WTC11 (cell line): Measurements from ENCODE around the gene KIF26A. TPM values are rescaled to one million over a fixed set of nuclear protein-coding genes. Genes with fewer than 3 reads are reported as not detected.

Experiments used
- ATAC-seq: fragments of 200-7000 bp; cut with Tn5 transposase; 2 replicates; pipeline ENCODE4 v1.10.0; 2021; ENCODE audit warnings: mild to moderate bottlenecking, moderate library complexity
- CTCF ChIA-PET: fragments of 300-600 bp; sonication (Branson Sonifier 250); formaldehyde crosslinking; loops from one replicate; lab custom pipeline; 2021; ENCODE audit warnings: antibody characterized with exemption; lab: Charles Lee
- POLR2A ChIA-PET: fragments of 350-600 bp; sonication (Branson Sonifier 250); formaldehyde crosslinking; loops from one replicate; lab custom pipeline; 2021; ENCODE audit warnings: antibody characterized with exemption; lab: Charles Lee
- DNase-seq: peaks from one replicate; pipeline ENCODE4 v3.0.0; 2021; ENCODE audit warnings: low spot score
- H3K27ac Mint-ChIP-seq: 2 replicates; pipeline ENCODE4 v1.8.0; 2021; ENCODE audit warnings: mixed read lengths
- H3K27me3 Mint-ChIP-seq: 2 replicates; pipeline ENCODE4 v1.8.0; 2021; ENCODE audit warnings: low read depth, mild to moderate bottlenecking, moderate library complexity, mixed read lengths
- H3K36me3 Mint-ChIP-seq: 2 replicates; pipeline ENCODE4 v1.8.0; 2021; ENCODE audit warnings: mixed read lengths
- H3K4me1 Mint-ChIP-seq: 2 replicates; pipeline ENCODE4 v1.8.0; 2022; ENCODE audit warnings: mixed read lengths
- H3K4me3 Mint-ChIP-seq: 2 replicates; pipeline ENCODE4 v1.8.0; 2021; ENCODE audit warnings: mild to moderate bottlenecking, moderate library complexity, mixed read lengths
- H3K9me3 Mint-ChIP-seq: 2 replicates; pipeline ENCODE4 v1.8.0; 2021; ENCODE audit warnings: mixed read lengths
- FOXK1 ChIP-seq: sonication (generic); formaldehyde crosslinking; IDR thresholded peaks from 2 replicates; pipeline ENCODE4 v1.8.0; 2022; ENCODE audit warnings: mild to moderate bottlenecking, moderate library complexity, missing genetic modification reagents
- GABPB1 ChIP-seq: sonication (generic); formaldehyde crosslinking; IDR thresholded peaks from 2 replicates; pipeline ENCODE4 v1.8.1; 2023; ENCODE audit warnings: mild to moderate bottlenecking, missing genetic modification reagents
- GTF2I ChIP-seq: fragments of 250-450 bp; sonication (Bioruptor Pico); conservative IDR thresholded peaks from 2 replicates; pipeline ENCODE4 v1.4.0; 2021; ENCODE audit warnings: mild to moderate bottlenecking
- HMGA2 ChIP-seq: fragments of 250-450 bp; sonication (Bioruptor Pico); IDR thresholded peaks from 2 replicates; pipeline ENCODE4 v1.4.0; 2021; ENCODE audit warnings: mild to moderate bottlenecking, moderate library complexity
- JAZF1 ChIP-seq: fragments of 250-450 bp; sonication (Bioruptor Pico); IDR thresholded peaks from 2 replicates; pipeline ENCODE4 v1.9.0; 2021; ENCODE audit warnings: moderate library complexity, mild to moderate bottlenecking, inconsistent platforms
- JUN ChIP-seq: sonication (generic); formaldehyde crosslinking; IDR thresholded peaks from 2 replicates; pipeline ENCODE4 v1.8.0; 2023; ENCODE audit warnings: mild to moderate bottlenecking, missing genetic modification reagents
- KAT7 ChIP-seq: sonication (generic); formaldehyde crosslinking; IDR thresholded peaks from 2 replicates; pipeline ENCODE4 v1.8.1; 2023; ENCODE audit warnings: missing genetic modification reagents, mild to moderate bottlenecking, borderline replicate concordance
- NR2C2 ChIP-seq: sonication (generic); formaldehyde crosslinking; IDR thresholded peaks from 2 replicates; pipeline ENCODE4 v1.8.0; 2022; ENCODE audit warnings: mild to moderate bottlenecking, missing genetic modification reagents
- OVOL2 ChIP-seq: fragments of 250-450 bp; sonication (Bioruptor Pico); IDR thresholded peaks from 2 replicates; pipeline ENCODE4 v1.9.0; 2021; ENCODE audit warnings: mild to moderate bottlenecking, borderline replicate concordance
- PRRX2 ChIP-seq: fragments of 250-450 bp; sonication (Bioruptor Pico); IDR thresholded peaks from 2 replicates; pipeline ENCODE4 v1.8.0; 2021; ENCODE audit warnings: mild to moderate bottlenecking
- SMAD3 ChIP-seq: sonication (generic); formaldehyde crosslinking; IDR thresholded peaks from 2 replicates; pipeline ENCODE4 v1.8.0; 2022; ENCODE audit warnings: missing genetic modification reagents, mild to moderate bottlenecking, borderline replicate concordance
- ZBTB21 ChIP-seq: sonication (generic); formaldehyde crosslinking; IDR thresholded peaks from 2 replicates; pipeline ENCODE4 v1.8.1; 2023; ENCODE audit warnings: mild to moderate bottlenecking, missing genetic modification reagents, borderline replicate concordance
- ZNF232 ChIP-seq: sonication (generic); formaldehyde crosslinking; IDR thresholded peaks from 2 replicates; pipeline ENCODE4 v1.8.0; 2022; ENCODE audit warnings: mild to moderate bottlenecking, missing genetic modification reagents
- ZNF317 ChIP-seq: sonication (generic); formaldehyde crosslinking; IDR thresholded peaks from 2 replicates; pipeline ENCODE4 v1.8.1; 2023; ENCODE audit warnings: low read depth, mild to moderate bottlenecking, moderate library complexity, missing genetic modification reagents, borderline replicate concordance
- total RNA-seq: library from RNA; stranded (reverse); gene quantifications from 3 replicates; pipeline ENCODE4 v1.2.3, GENCODE V29; 2021
- TF ChIP-seq, protein P1 (sequence below): fragments of 250-450 bp; sonication (Bioruptor Pico); IDR thresholded peaks from 2 replicates; pipeline ENCODE4 v1.9.0; 2021; ENCODE audit warnings: mild to moderate bottlenecking, borderline replicate concordance
- TF ChIP-seq, protein P2 (sequence below): sonication (generic); formaldehyde crosslinking; IDR thresholded peaks from 2 replicates; pipeline ENCODE4 v1.8.0; 2023; ENCODE audit warnings: mild to moderate bottlenecking, missing genetic modification reagents
- TF ChIP-seq, protein P3 (sequence below): sonication (generic); formaldehyde crosslinking; IDR thresholded peaks from 2 replicates; pipeline ENCODE4 v1.8.0; 2023; ENCODE audit warnings: missing genetic modification reagents
- TF ChIP-seq, protein P4 (sequence below): sonication (generic); formaldehyde crosslinking; IDR thresholded peaks from 2 replicates; pipeline ENCODE4 v1.8.1; 2023; ENCODE audit warnings: mild to moderate bottlenecking, missing genetic modification reagents
- TF ChIP-seq, protein P5 (sequence below): fragments of 250-450 bp; sonication (Bioruptor Pico); IDR thresholded peaks from 2 replicates; pipeline ENCODE4 v1.9.0; 2021; ENCODE audit warnings: moderate library complexity, mild to moderate bottlenecking, inconsistent platforms, borderline replicate concordance

Gene KIF26A
- total RNA-seq, 1 experiment from 2014 or later, result 53.4 TPM

DNA sequence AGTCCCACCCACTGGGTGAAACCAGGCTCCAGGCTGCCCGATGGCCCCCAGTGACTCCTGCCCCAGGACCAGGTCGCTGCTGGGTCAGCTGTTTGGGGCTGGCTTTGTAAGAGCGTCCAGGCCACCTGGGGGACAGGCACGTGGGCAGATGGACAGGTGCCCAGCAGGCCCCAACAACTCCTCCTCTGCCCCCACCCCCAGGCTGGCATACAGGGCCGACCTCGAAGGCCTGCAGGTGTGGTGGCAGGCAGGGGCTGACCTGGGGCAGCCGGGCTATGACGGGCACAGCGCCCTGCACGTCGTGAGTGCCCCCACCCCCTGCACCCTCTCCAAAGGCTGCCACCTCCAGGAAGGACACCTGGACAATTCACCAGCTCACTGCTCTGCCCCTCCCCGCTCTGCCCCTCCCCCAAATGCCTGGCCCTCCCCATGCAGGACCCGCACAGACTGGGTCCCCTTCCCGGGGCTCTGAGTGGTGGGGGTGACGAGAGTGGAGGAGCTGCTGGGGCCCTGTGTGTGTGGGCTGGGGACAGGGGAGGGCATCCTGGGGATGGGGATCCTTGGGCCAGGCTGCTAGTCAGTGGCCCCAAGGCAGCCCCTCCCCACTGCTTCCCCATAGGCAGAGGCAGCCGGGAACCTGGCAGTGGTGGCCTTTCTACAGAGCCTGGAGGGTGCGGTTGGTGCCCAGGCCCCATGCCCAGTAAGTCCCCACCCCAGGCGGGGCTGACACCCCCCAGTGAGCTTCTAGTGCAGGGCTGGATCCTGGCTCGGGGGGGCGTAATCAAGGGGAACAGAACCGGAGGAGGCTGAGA lies 26.9 kb upstream of the KIF26A start (continued):
- TF ChIP-seq, protein P1, sequence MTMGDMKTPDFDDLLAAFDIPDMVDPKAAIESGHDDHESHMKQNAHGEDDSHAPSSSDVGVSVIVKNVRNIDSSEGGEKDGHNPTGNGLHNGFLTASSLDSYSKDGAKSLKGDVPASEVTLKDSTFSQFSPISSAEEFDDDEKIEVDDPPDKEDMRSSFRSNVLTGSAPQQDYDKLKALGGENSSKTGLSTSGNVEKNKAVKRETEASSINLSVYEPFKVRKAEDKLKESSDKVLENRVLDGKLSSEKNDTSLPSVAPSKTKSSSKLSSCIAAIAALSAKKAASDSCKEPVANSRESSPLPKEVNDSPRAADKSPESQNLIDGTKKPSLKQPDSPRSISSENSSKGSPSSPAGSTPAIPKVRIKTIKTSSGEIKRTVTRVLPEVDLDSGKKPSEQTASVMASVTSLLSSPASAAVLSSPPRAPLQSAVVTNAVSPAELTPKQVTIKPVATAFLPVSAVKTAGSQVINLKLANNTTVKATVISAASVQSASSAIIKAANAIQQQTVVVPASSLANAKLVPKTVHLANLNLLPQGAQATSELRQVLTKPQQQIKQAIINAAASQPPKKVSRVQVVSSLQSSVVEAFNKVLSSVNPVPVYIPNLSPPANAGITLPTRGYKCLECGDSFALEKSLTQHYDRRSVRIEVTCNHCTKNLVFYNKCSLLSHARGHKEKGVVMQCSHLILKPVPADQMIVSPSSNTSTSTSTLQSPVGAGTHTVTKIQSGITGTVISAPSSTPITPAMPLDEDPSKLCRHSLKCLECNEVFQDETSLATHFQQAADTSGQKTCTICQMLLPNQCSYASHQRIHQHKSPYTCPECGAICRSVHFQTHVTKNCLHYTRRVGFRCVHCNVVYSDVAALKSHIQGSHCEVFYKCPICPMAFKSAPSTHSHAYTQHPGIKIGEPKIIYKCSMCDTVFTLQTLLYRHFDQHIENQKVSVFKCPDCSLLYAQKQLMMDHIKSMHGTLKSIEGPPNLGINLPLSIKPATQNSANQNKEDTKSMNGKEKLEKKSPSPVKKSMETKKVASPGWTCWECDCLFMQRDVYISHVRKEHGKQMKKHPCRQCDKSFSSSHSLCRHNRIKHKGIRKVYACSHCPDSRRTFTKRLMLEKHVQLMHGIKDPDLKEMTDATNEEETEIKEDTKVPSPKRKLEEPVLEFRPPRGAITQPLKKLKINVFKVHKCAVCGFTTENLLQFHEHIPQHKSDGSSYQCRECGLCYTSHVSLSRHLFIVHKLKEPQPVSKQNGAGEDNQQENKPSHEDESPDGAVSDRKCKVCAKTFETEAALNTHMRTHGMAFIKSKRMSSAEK, result no peak
- TF ChIP-seq GTF2I (CRISPR knock-in tag), result no peak

DNA sequence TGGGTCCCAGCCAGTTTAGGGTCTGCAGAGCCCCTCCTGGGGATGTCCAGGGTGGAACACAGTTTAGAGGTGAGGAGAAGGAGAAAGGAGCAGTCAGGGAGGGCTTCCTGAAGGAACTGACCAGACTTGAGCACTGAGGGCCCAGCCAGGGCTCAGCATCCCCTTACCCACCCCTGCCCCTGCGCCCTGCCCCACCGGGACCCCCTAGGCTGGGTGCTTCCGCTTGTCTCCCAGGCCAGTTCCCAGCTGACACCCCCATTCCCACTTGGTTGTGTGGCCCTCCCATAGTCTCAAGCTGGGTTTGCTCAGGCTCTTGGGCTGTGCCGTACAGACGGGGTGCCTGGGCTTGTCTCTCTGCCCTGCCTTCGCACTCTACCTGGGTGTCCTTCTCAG lies 26.3 kb upstream of the KIF26A start:
- DNase-seq (no peak), ATAC-seq (no peak)
- H3K27me3 Mint-ChIP-seq, result peaks cover 12% of the 10 kb centered on the region
- ChIA-PET POLR2A (no interaction called here), CTCF (interaction anchor here (1.0 kb wide), 1 partner anchor 17 kb away, joined by 3 read pairs; no protein-coding TSS in a partner anchor)
- H3K27ac Mint-ChIP-seq, result no peak overlapping the region
- no peak for TF ChIP-seq GABPB1 (CRISPR knock-in tag)
- no peak for TF ChIP-seq JAZF1 (CRISPR knock-in tag)
- no peak for TF ChIP-seq HMGA2 (CRISPR knock-in tag)
- no peak for TF ChIP-seq FOXK1
- TF ChIP-seq PRRX2 (CRISPR knock-in tag), result no peak
- TF ChIP-seq ZNF232, result no peak
- no peak for TF ChIP-seq ZBTB21 (CRISPR knock-in tag)
- TF ChIP-seq NR2C2, result no peak
- TF ChIP-seq, protein P2, sequence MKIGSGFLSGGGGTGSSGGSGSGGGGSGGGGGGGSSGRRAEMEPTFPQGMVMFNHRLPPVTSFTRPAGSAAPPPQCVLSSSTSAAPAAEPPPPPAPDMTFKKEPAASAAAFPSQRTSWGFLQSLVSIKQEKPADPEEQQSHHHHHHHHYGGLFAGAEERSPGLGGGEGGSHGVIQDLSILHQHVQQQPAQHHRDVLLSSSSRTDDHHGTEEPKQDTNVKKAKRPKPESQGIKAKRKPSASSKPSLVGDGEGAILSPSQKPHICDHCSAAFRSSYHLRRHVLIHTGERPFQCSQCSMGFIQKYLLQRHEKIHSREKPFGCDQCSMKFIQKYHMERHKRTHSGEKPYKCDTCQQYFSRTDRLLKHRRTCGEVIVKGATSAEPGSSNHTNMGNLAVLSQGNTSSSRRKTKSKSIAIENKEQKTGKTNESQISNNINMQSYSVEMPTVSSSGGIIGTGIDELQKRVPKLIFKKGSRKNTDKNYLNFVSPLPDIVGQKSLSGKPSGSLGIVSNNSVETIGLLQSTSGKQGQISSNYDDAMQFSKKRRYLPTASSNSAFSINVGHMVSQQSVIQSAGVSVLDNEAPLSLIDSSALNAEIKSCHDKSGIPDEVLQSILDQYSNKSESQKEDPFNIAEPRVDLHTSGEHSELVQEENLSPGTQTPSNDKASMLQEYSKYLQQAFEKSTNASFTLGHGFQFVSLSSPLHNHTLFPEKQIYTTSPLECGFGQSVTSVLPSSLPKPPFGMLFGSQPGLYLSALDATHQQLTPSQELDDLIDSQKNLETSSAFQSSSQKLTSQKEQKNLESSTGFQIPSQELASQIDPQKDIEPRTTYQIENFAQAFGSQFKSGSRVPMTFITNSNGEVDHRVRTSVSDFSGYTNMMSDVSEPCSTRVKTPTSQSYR (CRISPR knock-in tag), result no peak
- no peak for TF ChIP-seq SMAD3 (CRISPR knock-in tag)
- TF ChIP-seq ZNF317 (CRISPR knock-in tag), result no peak
- TF ChIP-seq OVOL2, result no peak
- TF ChIP-seq, protein P1, result no peak
- TF ChIP-seq, protein P3, sequence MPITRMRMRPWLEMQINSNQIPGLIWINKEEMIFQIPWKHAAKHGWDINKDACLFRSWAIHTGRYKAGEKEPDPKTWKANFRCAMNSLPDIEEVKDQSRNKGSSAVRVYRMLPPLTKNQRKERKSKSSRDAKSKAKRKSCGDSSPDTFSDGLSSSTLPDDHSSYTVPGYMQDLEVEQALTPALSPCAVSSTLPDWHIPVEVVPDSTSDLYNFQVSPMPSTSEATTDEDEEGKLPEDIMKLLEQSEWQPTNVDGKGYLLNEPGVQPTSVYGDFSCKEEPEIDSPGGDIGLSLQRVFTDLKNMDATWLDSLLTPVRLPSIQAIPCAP (CRISPR knock-in tag), result no peak
- TF ChIP-seq, protein P4, sequence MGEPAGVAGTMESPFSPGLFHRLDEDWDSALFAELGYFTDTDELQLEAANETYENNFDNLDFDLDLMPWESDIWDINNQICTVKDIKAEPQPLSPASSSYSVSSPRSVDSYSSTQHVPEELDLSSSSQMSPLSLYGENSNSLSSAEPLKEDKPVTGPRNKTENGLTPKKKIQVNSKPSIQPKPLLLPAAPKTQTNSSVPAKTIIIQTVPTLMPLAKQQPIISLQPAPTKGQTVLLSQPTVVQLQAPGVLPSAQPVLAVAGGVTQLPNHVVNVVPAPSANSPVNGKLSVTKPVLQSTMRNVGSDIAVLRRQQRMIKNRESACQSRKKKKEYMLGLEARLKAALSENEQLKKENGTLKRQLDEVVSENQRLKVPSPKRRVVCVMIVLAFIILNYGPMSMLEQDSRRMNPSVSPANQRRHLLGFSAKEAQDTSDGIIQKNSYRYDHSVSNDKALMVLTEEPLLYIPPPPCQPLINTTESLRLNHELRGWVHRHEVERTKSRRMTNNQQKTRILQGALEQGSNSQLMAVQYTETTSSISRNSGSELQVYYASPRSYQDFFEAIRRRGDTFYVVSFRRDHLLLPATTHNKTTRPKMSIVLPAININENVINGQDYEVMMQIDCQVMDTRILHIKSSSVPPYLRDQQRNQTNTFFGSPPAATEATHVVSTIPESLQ (CRISPR knock-in tag), result no peak
- TF ChIP-seq, protein P5, sequence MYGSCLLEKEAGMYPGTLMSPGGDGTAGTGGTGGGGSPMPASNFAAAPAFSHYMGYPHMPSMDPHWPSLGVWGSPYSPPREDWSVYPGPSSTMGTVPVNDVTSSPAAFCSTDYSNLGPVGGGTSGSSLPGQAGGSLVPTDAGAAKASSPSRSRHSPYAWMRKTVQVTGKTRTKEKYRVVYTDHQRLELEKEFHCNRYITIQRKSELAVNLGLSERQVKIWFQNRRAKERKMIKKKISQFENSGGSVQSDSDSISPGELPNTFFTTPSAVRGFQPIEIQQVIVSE (CRISPR knock-in tag), result no peak
- no peak for TF ChIP-seq JUN
- TF ChIP-seq KAT7 (CRISPR knock-in tag), result no peak
- H3K36me3 Mint-ChIP-seq, result no peaks in the 10 kb centered on the region
- H3K4me1 Mint-ChIP-seq, result peaks cover 2% of the 10 kb centered on the region; the same call in 1 of the 2 replicates
- H3K4me3 Mint-ChIP-seq, result no peak overlapping the region
- H3K9me3 Mint-ChIP-seq, result no peaks in the 10 kb centered on the region
